ENCODE results near the gene ZNF396. TPM values are rescaled to one million over a fixed set of nuclear protein-coding genes. Genes with fewer than 3 reads are reported as not detected.

ZNF396 gene
- under 1 TPM; 0.38 TPM for total RNA-seq

- intact Hi-C loops (cut with micrococcal nuclease), result no loop called here
- DNase-seq (peak; percentile 76), ATAC-seq (peak; percentile 71)
- H3K27ac Mint-ChIP-seq, result no peak within 1 kb of the TSS
- H3K4me3 Mint-ChIP-seq, result peak within 1 kb of the TSS; percentile 74
- no peaks in the 10 kb centered on the region for H3K27me3 Mint-ChIP-seq
- CTCF ChIA-PET, result interaction anchor here (2.0 kb wide), 1 partner anchor 9 kb away, joined by 5 read pairs; no protein-coding TSS in a partner anchor
- no peaks in the 10 kb centered on the region for H3K36me3 Mint-ChIP-seq (ENCODE audit: low read depth)
- POLR2A ChIA-PET, result no interaction called here
- no peak for TF ChIP-seq CTCF (IDR thresholded peaks at IDR 0.05)
- no peaks in the 10 kb centered on the region for H3K9me3 Mint-ChIP-seq
- peaks cover 7% of the 10 kb centered on the region for H3K4me1 Mint-ChIP-seq (ENCODE audit: low read depth)
These were observed at the start of gene ZNF396 for GRCh38 chr18:35376742-35377695. Gene ZNF396 (minus strand): TSS chr18:35377337. CDS start chr18:35374292, 3,045 bp downstream.

GRCh38 chr18:35426786-35427185, 49.6 kb upstream of the ZNF396 start:
- H3K4me1 Mint-ChIP-seq (ENCODE audit: low read depth), result no peaks in the 10 kb centered on the region
- H3K9me3 Mint-ChIP-seq, result no peaks in the 10 kb centered on the region
- H3K27me3 Mint-ChIP-seq, result no peaks in the 10 kb centered on the region
- no peak overlapping the region for H3K27ac Mint-ChIP-seq
- CTCF ChIA-PET, result interaction anchor here (1.1 to 1.9 kb wide), 2 partner anchors 18 to 20 kb away, joined by 4 to 5 read pairs; no protein-coding TSS in a partner anchor
- ATAC-seq (no peak), DNase-seq (no peak)
- no peak for TF ChIP-seq CTCF (IDR thresholded peaks at IDR 0.05)
- intact Hi-C loops (cut with micrococcal nuclease), result no loop called here
- H3K36me3 Mint-ChIP-seq (ENCODE audit: low read depth), result no peaks in the 10 kb centered on the region
- H3K4me3 Mint-ChIP-seq, result no peak overlapping the region
- POLR2A ChIA-PET, result no interaction called here

DNA sequence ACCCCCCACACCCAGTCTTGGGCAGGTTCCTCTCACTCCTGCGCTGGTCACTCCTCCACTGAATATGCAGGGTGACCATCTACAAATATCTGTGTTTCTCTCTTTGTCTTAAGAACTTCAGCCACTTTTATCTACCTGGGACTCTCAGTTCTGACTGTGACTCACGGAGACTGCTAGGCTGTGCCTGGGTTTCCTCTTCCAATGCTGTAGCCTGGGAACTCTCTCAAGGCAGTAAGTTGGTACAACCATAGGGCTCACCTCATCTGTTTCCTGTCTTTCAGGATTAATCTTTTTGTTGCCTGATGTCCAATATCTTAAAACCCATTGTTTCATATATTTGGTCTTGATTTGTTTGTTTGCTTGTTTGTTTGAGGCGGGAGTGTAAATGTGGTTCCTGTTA, 47.2 kb upstream of the ZNF396 start:
- no peaks in the 10 kb centered on the region for H3K9me3 Mint-ChIP-seq
- H3K36me3 Mint-ChIP-seq (ENCODE audit: low read depth), result no peaks in the 10 kb centered on the region
- DNase-seq (no peak), ATAC-seq (no peak)
- intact Hi-C loops (cut with micrococcal nuclease), result no loop called here
- H3K27ac Mint-ChIP-seq, result no peak overlapping the region
- no peak overlapping the region for H3K4me3 Mint-ChIP-seq
- no peaks in the 10 kb centered on the region for H3K4me1 Mint-ChIP-seq (ENCODE audit: low read depth)
- no peak for TF ChIP-seq CTCF (IDR thresholded peaks at IDR 0.05)
- H3K27me3 Mint-ChIP-seq, result no peaks in the 10 kb centered on the region
- ChIA-PET CTCF (no interaction called here), POLR2A (no interaction called here)

- H3K27ac Mint-ChIP-seq, result no peak overlapping the region
- H3K4me3 Mint-ChIP-seq, result no peak overlapping the region
- intact Hi-C loops (cut with micrococcal nuclease), result no loop called here
- no peak for TF ChIP-seq CTCF (IDR thresholded peaks at IDR 0.05)
- DNase-seq (no peak), ATAC-seq (no peak)
- POLR2A ChIA-PET, result no interaction called here
- H3K4me1 Mint-ChIP-seq (ENCODE audit: low read depth), result no peaks in the 10 kb centered on the region
- H3K9me3 Mint-ChIP-seq, result peaks cover 10% of the 10 kb centered on the region
- CTCF ChIA-PET, result interaction anchor here (1.0 kb wide), 1 partner anchor 15 kb away, joined by 3 read pairs; no protein-coding TSS in a partner anchor
- peaks cover 3% of the 10 kb centered on the region for H3K36me3 Mint-ChIP-seq (ENCODE audit: low read depth)
- H3K27me3 Mint-ChIP-seq, result no peaks in the 10 kb centered on the region
These were observed 45.1 kb upstream of the ZNF396 start for GRCh38 chr18:35422237-35422636.

GRCh38 chr18:35418610-35419009, 41.5 kb upstream of the ZNF396 start:
- Mint-ChIP-seq H3K4me1 (ENCODE audit: low read depth) (peaks cover 18% of the 10 kb centered on the region), H3K27me3 (peaks cover 1% of the 10 kb centered on the region), H3K4me3 (no peak overlapping the region), H3K36me3 (ENCODE audit: low read depth) (peaks cover 5% of the 10 kb centered on the region), H3K27ac (no peak overlapping the region), H3K9me3 (peaks cover 13% of the 10 kb centered on the region)
- intact Hi-C loops (cut with micrococcal nuclease), result loop anchor here (5.0 kb wide), 1 partner anchor 159 kb away; no protein-coding TSS in a partner anchor
- ATAC-seq (no peak), DNase-seq (no peak)
- TF ChIP-seq CTCF (IDR thresholded peaks at IDR 0.05), result no peak
- ChIA-PET CTCF (no interaction called here), POLR2A (interaction anchor here (0.6 kb wide), 1 partner anchor 1315 kb away, joined by 3 read pairs; no protein-coding TSS in a partner anchor)
